DND-41 (cell line): ENCODE results near the gene FBP2.

Source experiments
- ATAC-seq: fragments of 200-7000 bp; cut with Tn5 transposase; 3 replicates; pipeline ENCODE4 v1.9.1; 2021; ENCODE audit warnings: low read depth; ENCODE audit not compliant: insufficient read depth
- DNase-seq: peaks from one replicate; pipeline ENCODE4 v3.0.0-alpha.2; 2020
- H2AFZ ChIP-seq: 2 replicates; pipeline ENCODE4 v1.6.0; 2012; ENCODE audit warnings: low read depth, low read length
- H3K27ac ChIP-seq: 2 replicates; pipeline ENCODE4 v1.5.1; 2012; ENCODE audit warnings: low read length, inconsistent platforms
- H3K27me3 ChIP-seq: fragments of 200-600 bp; sonication (generic); 2 replicates; pipeline ENCODE4 v1.6.0; 2012; ENCODE audit warnings: low read length, mild to moderate bottlenecking, inconsistent platforms; ENCODE audit not compliant: insufficient read depth, poor library complexity
- H3K36me3 ChIP-seq: 2 replicates; pipeline ENCODE4 v1.5.1; 2012; ENCODE audit warnings: low read length, inconsistent platforms; ENCODE audit not compliant: insufficient read depth
- H3K4me1 ChIP-seq: 2 replicates; pipeline ENCODE4 v1.5.1; 2012; ENCODE audit warnings: mild to moderate bottlenecking, low read length; ENCODE audit not compliant: insufficient read depth
- H3K4me2 ChIP-seq: 2 replicates; pipeline ENCODE4 v1.6.0; 2012; ENCODE audit warnings: mild to moderate bottlenecking, moderate library complexity, low read length, inconsistent platforms; ENCODE audit not compliant: insufficient read depth
- H3K4me3 ChIP-seq, 2 experiments: fragments of 200-600 bp in 1 of 2; shearing (Covaris generic) in 1 of 2; 2 replicates each; pipeline ENCODE4 v1.5.1; 2012 to 2016; ENCODE audit warnings: inconsistent platforms in 2 of 2, low read length in 2 of 2, mild to moderate bottlenecking in 2 of 2, low read depth in 1 of 2, moderate library complexity in 1 of 2
- H3K79me2 ChIP-seq: 2 replicates; pipeline ENCODE4 v1.6.0; 2012; ENCODE audit warnings: low read length, inconsistent platforms; ENCODE audit not compliant: insufficient read depth
- H3K9ac ChIP-seq: 2 replicates; pipeline ENCODE4 v1.6.0; 2012; ENCODE audit warnings: low read depth, mild to moderate bottlenecking, inconsistent platforms, low read length, moderate library complexity
- H3K9me3 ChIP-seq: 2 replicates; pipeline ENCODE4 v1.5.1; 2012; ENCODE audit warnings: low read length, moderate library complexity, mild to moderate bottlenecking, inconsistent platforms; ENCODE audit not compliant: insufficient read depth, severe bottlenecking
- H4K20me1 ChIP-seq: 2 replicates; pipeline ENCODE4 v1.6.0; 2012; ENCODE audit warnings: low read length; ENCODE audit not compliant: insufficient read depth
- CTCF ChIP-seq: IDR thresholded peaks from 2 replicates; pipeline ENCODE4 v1.5.1; 2012; ENCODE audit warnings: borderline replicate concordance, low read length, moderate library complexity, mild to moderate bottlenecking; ENCODE audit not compliant: poor library complexity, severe bottlenecking; ENCODE audit errors: extremely low read depth
- EZH2 ChIP-seq: IDR thresholded peaks from 3 replicates; pipeline ENCODE4 v1.6.1; 2012; ENCODE audit warnings: borderline replicate concordance, low read depth, mild to moderate bottlenecking, moderate library complexity, low read length, inconsistent platforms; ENCODE audit not compliant: severe bottlenecking

The FBP2 gene

DNA sequence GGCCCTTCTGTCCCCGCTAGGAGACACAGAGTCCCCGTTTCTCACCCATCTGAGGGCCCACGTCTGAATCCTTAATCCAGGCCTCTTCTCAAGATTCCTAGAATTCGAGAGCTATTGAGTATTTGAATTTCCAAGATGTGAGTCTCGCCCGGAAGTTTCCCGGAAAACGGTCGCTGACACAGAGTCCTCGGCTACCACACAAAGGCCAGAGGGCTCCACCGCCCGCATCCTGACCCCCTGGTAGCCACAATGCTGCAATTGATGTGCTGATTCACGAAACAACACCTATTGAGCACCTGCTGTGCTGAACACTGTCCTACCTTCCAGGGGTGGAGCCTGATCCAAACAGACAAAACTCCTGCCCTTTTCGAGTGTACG lies 46.4 kb upstream of the FBP2 start:
- no peak for TF ChIP-seq CTCF
- TF ChIP-seq EZH2 = no peak
- ATAC-seq (no peak), DNase-seq (no peak)
- Histone ChIP-seq H3K36me3 (no peaks in the 10 kb centered on the region), H3K9ac (no peak overlapping the region), H3K9me3 (no peaks in the 10 kb centered on the region), H3K27ac (no peak overlapping the region), H3K79me2 (no peaks in the 10 kb centered on the region), H2AFZ (no peak overlapping the region), H3K27me3 (no peaks in the 10 kb centered on the region), H3K4me3 (no peak overlapping the region), H3K4me1 (no peaks in the 10 kb centered on the region), H4K20me1 (no peaks in the 10 kb centered on the region), H3K4me2 (no peak overlapping the region)

- no peak within 1 kb of the TSS for H3K4me2 ChIP-seq
- H3K4me3 ChIP-seq = no peak within 1 kb of the TSS
- no peak for ATAC-seq
- no peaks in the 10 kb centered on the region for H4K20me1 ChIP-seq
- DNase-seq = no peak
- no peak within 1 kb of the TSS for H2AFZ ChIP-seq
- H3K27me3 ChIP-seq = no peaks in the 10 kb centered on the region
- no peaks in the 10 kb centered on the region for H3K36me3 ChIP-seq
- TF ChIP-seq CTCF = no peak
- H3K4me1 ChIP-seq = no peaks in the 10 kb centered on the region
- H3K9ac ChIP-seq = no peak within 1 kb of the TSS
- H3K79me2 ChIP-seq = no peaks in the 10 kb centered on the region
- no peaks in the 10 kb centered on the region for H3K9me3 ChIP-seq
- no peak within 1 kb of the TSS for H3K27ac ChIP-seq
Observed at GRCh38 chr9:94639061-94639998, 45.7 kb upstream of the FBP2 start, which contains the start of gene FBP1. Gene FBP1, minus strand, starts transcription at chr9:94639518. Its CDS starts 208 bp downstream, at chr9:94639310.

DNA sequence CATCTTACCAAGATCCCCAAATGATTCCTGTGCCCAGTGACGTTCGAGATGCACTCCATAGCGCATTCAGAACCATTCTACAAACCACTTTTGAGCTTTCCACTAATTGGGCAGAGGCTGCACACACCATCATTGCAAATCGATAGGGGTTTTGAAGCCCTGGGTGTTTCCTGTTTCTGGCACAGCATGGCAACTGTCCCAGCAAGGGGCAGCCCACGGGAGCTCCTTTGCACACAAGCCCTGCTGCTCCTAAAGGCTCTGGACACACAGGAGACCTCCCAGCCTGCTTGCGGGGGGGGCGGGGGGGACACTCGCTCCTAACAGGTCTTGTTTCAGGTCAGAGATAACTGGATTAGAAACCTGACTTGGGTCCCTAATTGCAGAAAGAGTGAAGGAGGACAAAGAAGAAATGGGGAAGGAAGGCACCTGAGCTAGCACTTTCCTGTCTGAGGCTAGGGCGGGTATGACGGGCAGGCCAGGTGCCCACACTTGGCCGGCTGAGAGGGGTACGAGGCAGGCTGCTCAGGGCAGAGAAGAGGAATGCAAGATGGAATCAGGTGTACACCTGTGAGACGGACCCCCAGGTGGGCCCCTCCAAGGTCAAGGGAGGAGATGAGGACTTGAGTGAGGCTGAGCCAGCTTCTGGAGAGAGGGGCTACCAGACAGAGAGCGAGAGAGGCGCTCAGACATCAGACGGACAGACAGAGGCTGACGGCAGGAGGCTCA lies 44.9 kb upstream of the FBP2 start:
- Histone ChIP-seq H2AFZ (no peak overlapping the region), H3K4me3 (no peak overlapping the region), H3K27me3 (no peaks in the 10 kb centered on the region)

More for the DNA sequence above, 44.9 kb upstream of the FBP2 start:
- Histone ChIP-seq H4K20me1 (no peaks in the 10 kb centered on the region), H3K4me2 (no peak overlapping the region), H3K9me3 (no peaks in the 10 kb centered on the region), H3K79me2 (no peaks in the 10 kb centered on the region), H3K4me1 (no peaks in the 10 kb centered on the region), H3K36me3 (no peaks in the 10 kb centered on the region), H3K27ac (no peak overlapping the region), H3K9ac (no peak overlapping the region)
- TF ChIP-seq CTCF (no peak), EZH2 (no peak)
- ATAC-seq (no peak), DNase-seq (no peak)
